Thyroid gland (tissue), 4 donors: Measurements from ENCODE around the gene OR6C70.
"Not testable (repeated sequence)": the region's sequence is repeated elsewhere in the genome, so short reads cannot be mapped to it uniquely, and the experiment has no call there.

Experiments used
- POLR2A ChIP-seq, 2 donors: fragments of 450-650 bp; IDR thresholded peaks; one replicate each; pipeline ENCODE4 v1.6.1; 2017; ENCODE audit warnings: antibody characterized with exemption in 2 of 2, mild to moderate bottlenecking in 2 of 2, moderate library complexity in 1 of 2
- TF ChIP-seq, protein P1 (sequence below), 6 experiments: fragments of 200-600 bp in 3 of 6; fragments of 450-650 bp in 3 of 6; sonication (generic) in 3 of 6; IDR thresholded peaks; one replicate each; pipeline ENCODE4 v1.5.1; 2016 to 2019; ENCODE audit warnings: antibody characterized with exemption in 6 of 6, mild to moderate bottlenecking in 2 of 6, inconsistent platforms in 1 of 6, moderate library complexity in 1 of 6

DNA sequence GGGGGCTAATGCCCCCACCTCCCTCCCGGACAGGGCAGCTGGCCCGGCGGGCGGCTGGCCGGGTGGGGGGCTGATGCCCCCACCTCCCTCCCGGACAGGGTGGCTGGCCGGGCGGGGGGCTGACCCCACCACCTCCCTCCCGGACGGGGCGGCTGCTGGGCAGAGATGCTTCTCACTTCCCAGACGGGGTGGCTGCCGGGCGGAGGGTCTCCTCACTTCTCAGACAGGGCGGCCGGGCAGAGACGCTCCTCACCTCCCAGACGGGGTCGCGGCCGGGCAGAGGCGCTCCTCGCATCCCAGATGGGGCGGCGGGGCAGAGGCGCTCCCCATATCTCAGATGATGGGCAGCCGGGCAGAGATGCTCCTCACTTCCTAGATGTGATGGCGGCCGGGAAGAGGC is 9.2 kb upstream of the OR6C70 start:
- TF ChIP-seq, protein P1, sequence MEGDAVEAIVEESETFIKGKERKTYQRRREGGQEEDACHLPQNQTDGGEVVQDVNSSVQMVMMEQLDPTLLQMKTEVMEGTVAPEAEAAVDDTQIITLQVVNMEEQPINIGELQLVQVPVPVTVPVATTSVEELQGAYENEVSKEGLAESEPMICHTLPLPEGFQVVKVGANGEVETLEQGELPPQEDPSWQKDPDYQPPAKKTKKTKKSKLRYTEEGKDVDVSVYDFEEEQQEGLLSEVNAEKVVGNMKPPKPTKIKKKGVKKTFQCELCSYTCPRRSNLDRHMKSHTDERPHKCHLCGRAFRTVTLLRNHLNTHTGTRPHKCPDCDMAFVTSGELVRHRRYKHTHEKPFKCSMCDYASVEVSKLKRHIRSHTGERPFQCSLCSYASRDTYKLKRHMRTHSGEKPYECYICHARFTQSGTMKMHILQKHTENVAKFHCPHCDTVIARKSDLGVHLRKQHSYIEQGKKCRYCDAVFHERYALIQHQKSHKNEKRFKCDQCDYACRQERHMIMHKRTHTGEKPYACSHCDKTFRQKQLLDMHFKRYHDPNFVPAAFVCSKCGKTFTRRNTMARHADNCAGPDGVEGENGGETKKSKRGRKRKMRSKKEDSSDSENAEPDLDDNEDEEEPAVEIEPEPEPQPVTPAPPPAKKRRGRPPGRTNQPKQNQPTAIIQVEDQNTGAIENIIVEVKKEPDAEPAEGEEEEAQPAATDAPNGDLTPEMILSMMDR (IDR thresholded peaks at IDR 0.05), result not testable (repeated sequence)
- not testable (repeated sequence) for TF ChIP-seq POLR2A (IDR thresholded peaks at IDR 0.05)
